ENCODE measurements around the gene GUCY1B1.

GRCh38 chr4:155722336-155722735 lies 36.5 kb upstream of the GUCY1B1 start:
- no peak for TF ChIP-seq CTCF (optimal IDR thresholded peaks at IDR 0.05 in 1 of 3, IDR thresholded peaks at IDR 0.05 in 1 of 3, conservative IDR thresholded peaks at IDR 0.05 in 1 of 3; ENCODE audit: extremely low read depth in 1 of 3, insufficient read depth in 2 of 3, low read length in 3 of 3)
- no peak for TF ChIP-seq EZH2 (IDR thresholded peaks at IDR 0.05; ENCODE audit: low read length)
